ENCODE data around the gene IGF1R. TPM values are rescaled to one million over a fixed set of nuclear protein-coding genes. Genes with fewer than 3 reads are reported as not detected.
"Not testable (repeated sequence)": the region's sequence is repeated elsewhere in the genome, so short reads cannot be mapped to it uniquely, and the experiment has no call there.

Gene IGF1R
- total RNA-seq, 2 donors from 2014 or later = 35.0 to 37.0 TPM

DNA sequence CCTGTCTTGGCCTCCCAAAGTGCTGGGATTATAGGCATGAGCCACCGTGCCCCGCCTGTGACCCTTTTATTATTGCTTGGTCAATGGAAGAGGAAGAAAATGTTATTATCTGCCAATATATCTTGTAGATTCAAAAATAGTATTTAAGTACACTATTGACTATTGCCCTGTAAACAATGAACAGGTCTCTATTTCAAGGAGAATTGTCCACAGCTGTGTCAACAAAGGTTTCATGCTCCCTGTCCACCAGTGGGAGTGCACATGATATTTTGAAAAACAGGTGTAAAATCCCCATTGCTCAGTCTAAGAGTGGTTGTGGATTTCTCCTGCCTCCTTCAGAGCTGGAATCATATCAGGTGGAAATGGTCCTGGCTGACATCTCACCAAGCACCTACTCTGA lies 36.5 kb upstream of the IGF1R start:
- intact Hi-C loops (cut with DNase I) = no loop called here
- Histone ChIP-seq H3K9me3 (no peaks in the 10 kb centered on the region), H3K4me1 (no peaks in the 10 kb centered on the region), H3K27me3 (no peaks in the 10 kb centered on the region), H3K9ac (ENCODE audit: low read depth in 2 of 2, low read length in 2 of 2) (no peak overlapping the region), H3K4me3 (no peak overlapping the region), H3K36me3 (no peaks in the 10 kb centered on the region), H3K27ac (no peak overlapping the region)
- DNase-seq = no peak
- TF ChIP-seq, protein P1, sequence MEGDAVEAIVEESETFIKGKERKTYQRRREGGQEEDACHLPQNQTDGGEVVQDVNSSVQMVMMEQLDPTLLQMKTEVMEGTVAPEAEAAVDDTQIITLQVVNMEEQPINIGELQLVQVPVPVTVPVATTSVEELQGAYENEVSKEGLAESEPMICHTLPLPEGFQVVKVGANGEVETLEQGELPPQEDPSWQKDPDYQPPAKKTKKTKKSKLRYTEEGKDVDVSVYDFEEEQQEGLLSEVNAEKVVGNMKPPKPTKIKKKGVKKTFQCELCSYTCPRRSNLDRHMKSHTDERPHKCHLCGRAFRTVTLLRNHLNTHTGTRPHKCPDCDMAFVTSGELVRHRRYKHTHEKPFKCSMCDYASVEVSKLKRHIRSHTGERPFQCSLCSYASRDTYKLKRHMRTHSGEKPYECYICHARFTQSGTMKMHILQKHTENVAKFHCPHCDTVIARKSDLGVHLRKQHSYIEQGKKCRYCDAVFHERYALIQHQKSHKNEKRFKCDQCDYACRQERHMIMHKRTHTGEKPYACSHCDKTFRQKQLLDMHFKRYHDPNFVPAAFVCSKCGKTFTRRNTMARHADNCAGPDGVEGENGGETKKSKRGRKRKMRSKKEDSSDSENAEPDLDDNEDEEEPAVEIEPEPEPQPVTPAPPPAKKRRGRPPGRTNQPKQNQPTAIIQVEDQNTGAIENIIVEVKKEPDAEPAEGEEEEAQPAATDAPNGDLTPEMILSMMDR (IDR thresholded peaks at IDR 0.05) = no peak

DNA sequence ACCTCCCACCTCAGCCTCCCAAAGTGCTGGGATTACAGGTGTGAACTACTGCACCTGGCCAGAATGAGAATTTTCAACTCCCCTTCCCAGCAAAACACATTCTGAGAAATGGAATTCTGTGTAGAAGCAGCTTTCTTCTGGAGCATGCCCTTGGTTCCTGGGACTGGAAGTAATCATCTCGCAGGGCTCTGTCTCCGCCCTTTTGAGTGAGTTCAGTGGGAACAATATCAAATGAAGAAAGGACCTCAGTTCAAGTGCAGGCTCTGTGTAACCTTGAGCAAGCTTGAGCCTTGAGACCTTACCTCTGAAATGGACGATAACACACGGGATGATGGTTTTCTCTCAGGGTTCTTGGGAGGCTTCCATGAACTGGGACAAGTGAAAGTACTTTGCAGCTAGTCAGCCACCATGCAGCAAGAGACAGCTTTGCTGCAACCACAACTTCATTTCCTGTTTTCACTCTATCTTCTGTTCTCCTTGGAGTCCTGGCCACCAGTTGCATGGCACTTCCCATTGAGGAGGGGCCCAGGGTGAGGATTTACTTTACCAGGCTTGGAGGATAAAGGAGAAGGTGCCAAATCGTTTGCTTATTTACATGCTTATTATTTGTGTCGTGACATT lies 35.7 kb upstream of the IGF1R start:
- intact Hi-C loops (cut with DNase I) = no loop called here
- Histone ChIP-seq H3K9ac (ENCODE audit: low read depth in 2 of 2, low read length in 2 of 2) (no peak overlapping the region), H3K27ac (no peak overlapping the region), H3K9me3 (no peaks in the 10 kb centered on the region), H3K4me1 (no peaks in the 10 kb centered on the region), H3K27me3 (no peaks in the 10 kb centered on the region), H3K4me3 (no peak overlapping the region), H3K36me3 (no peaks in the 10 kb centered on the region)
- no peak for DNase-seq
- TF ChIP-seq, protein P1 (IDR thresholded peaks at IDR 0.05) = no peak

DNA sequence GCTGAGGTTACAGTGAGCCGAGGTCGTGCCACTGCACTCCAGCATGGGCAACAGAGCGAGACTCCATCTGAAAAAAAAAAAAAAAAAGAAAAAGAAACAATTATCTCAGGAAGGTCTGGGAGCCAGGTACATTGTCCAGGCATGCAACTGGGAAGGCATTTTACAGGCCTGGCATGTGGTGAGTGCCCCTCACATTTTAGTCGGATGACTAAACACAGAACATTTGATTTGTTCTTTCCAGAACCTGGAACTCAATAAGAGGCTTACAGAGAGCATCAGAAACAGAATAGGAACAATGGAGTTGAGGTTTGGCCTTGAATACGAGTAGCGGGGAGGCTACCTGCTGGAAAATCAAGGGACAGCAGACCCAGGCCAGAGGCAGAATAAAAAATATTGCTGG lies 33.7 kb upstream of the IGF1R start:
- no peaks in the 10 kb centered on the region for H3K4me1 ChIP-seq
- no peak overlapping the region for H3K27ac ChIP-seq

DNA sequence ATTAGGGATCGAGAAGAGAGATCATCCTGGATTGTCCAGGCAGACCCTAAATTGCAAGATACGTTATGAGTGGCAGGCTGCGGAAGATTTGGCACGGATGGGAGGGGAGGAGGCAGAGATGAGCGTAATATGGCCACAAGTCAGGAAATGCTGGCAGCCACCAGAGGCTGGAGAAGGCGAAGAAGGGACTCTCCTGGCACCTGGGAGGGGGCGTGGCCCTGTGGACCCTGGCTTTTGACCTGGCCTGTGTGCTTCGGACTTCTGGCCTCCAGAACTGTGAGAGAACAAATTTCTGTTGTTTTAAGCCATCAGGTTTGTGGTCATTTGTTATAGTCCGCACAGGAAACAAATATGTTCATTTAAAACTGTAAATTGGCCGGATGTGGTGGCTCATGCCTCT lies 31.9 kb upstream of the IGF1R start:
- Histone ChIP-seq H3K4me1 (no peaks in the 10 kb centered on the region), H3K4me3 (no peak overlapping the region), H3K27me3 (no peaks in the 10 kb centered on the region), H3K27ac (no peak overlapping the region), H3K36me3 (no peaks in the 10 kb centered on the region), H3K9me3 (no peaks in the 10 kb centered on the region), H3K9ac (ENCODE audit: low read depth in 2 of 2, low read length in 2 of 2) (no peak overlapping the region)
- intact Hi-C loops (cut with DNase I) = no loop called here
- no peak for DNase-seq
- TF ChIP-seq, protein P1 (IDR thresholded peaks at IDR 0.05) = no peak

More for the DNA sequence above, 33.7 kb upstream of the IGF1R start:
- Histone ChIP-seq H3K9ac (ENCODE audit: low read depth in 2 of 2, low read length in 2 of 2) (no peak overlapping the region), H3K27me3 (no peaks in the 10 kb centered on the region), H3K9me3 (no peaks in the 10 kb centered on the region), H3K4me3 (no peak overlapping the region), H3K36me3 (no peaks in the 10 kb centered on the region)
- no peak for DNase-seq
- TF ChIP-seq, protein P1 (IDR thresholded peaks at IDR 0.05) = no peak
- intact Hi-C loops (cut with DNase I) = no loop called here

DNA sequence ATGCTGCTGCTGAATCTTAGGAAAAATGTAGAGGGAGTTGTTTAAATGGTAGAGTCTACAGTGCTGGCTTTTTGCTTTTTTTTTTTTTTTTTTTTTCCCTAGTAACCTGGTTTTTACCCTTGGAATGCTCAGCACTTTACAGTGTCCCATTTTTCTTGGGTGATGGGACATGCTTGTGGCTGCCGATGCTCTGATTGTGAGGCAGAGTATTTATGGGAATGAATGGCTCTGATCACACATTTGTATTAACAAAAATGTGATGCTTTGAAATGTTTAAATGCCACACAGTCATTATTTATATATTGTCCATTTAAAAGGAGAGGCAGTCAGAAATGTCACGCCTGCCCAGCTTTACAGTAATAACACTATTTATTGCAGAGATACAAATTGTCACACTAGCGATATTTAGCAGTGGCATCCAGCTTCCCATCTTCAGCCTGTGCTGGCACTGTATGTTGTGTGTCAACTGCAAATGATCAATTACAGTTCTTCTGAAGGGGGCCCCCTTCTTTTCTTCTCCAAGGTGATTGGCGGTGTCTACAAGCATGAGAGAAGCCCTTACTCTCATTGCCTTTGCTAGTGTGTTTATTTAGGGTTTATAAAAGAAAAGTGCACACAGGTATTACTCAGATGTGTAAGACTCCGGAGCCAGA lies 30.9 kb upstream of the IGF1R start:
- no peak overlapping the region for H3K9ac ChIP-seq (ENCODE audit: low read depth in 2 of 2, low read length in 2 of 2)
- DNase-seq = no peak
- H3K27me3 ChIP-seq = no peaks in the 10 kb centered on the region
- H3K27ac ChIP-seq = no peak overlapping the region
- H3K9me3 ChIP-seq = no peaks in the 10 kb centered on the region
- no peak overlapping the region for H3K4me3 ChIP-seq
- TF ChIP-seq, protein P1 (IDR thresholded peaks at IDR 0.05) = no peak
- H3K36me3 ChIP-seq = no peaks in the 10 kb centered on the region
- H3K4me1 ChIP-seq = no peaks in the 10 kb centered on the region
- intact Hi-C loops (cut with DNase I) = no loop called here

DNA sequence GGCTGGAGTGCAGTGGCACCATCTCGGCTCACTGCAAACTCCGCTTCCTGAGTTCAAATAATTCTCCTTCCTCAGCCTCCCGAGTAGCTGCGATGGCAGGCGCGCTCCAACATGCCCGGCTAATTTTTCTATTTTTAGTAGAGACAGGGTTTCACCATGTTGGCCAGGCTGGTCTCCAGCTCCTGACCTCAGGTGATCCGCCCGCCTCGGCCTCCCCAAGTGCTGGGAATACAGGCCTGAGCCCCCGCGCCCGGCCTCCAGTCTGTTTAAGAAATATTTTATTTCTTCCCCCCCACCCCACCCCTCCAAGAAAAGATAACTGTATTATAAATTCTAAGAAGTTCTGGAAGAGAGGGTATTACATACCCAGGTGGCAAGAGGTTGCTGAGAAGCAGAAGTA lies 29.8 kb upstream of the IGF1R start:
- H3K36me3 ChIP-seq; H3K9ac ChIP-seq (ENCODE audit: low read depth in 2 of 2, low read length in 2 of 2); H3K27ac ChIP-seq; H3K9me3 ChIP-seq; DNase-seq; H3K4me1 ChIP-seq; H3K27me3 ChIP-seq; intact Hi-C loops (cut with DNase I); H3K4me3 ChIP-seq: not testable (repeated sequence)

Measured in colonic mucosa (tissue), 4 donors.